ENCODE data around the gene WNT11.

Gene WNT11

GRCh38 chr11:76185931-76186401 lies 20.3 kb downstream of the WNT11 start:
- ChIA-PET POLR2A (no interaction called here), CTCF (no interaction called here)
- TF ChIP-seq TARDBP (IDR thresholded peaks at IDR 0.05) (no peak), CTBP1 (IDR thresholded peaks at IDR 0.05; ENCODE audit: borderline replicate concordance) (no peak), LEF1 (IDR thresholded peaks at IDR 0.05; ENCODE audit: borderline replicate concordance) (no peak), FOXM1 (IDR thresholded peaks at IDR 0.05; ENCODE audit: borderline replicate concordance) (no peak), PKNOX1 (IDR thresholded peaks at IDR 0.05) (no peak), HDGF (IDR thresholded peaks at IDR 0.05; ENCODE audit: borderline replicate concordance) (no peak), SUZ12 (IDR thresholded peaks at IDR 0.05) (no peak), NFRKB (IDR thresholded peaks at IDR 0.05) (no peak), ARNT (IDR thresholded peaks at IDR 0.05) (no peak), ZNF384 (IDR thresholded peaks at IDR 0.05) (no peak), FOXA1 (IDR thresholded peaks at IDR 0.05) (no peak), SP1 (IDR thresholded peaks at IDR 0.05) (no peak), ELF4 (IDR thresholded peaks at IDR 0.05) (no peak), FOXK2 (IDR thresholded peaks at IDR 0.05) (no peak), BHLHE40 (IDR thresholded peaks at IDR 0.05; ENCODE audit: borderline replicate concordance) (no peak), L3MBTL2 (conservative IDR thresholded peaks at IDR 0.05) (no peak)
- DNase-seq (ENCODE audit: extremely low spot score): no peak

DNA sequence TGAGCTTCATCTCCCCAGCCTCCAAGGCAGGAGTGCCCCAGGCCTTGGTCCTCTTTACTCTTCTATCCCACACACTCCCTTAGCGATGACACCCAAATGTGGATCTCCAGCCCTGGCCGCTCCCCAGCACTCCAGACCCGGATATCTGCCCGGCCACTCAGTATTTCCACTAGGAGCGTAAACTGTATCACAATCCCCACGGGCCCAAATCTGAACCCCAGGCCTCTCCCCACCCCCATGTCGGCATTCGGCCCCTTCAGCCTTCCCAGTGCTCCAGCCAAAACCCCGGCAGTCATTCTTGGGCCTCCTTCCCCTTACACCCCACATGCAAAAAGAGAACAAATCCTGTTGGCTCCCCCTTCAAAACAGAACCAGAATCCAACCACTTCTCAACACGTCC lies 20.8 kb downstream of the WNT11 start:
- CTCF ChIA-PET: no interaction called here
- POLR2A ChIA-PET: no interaction called here
- TF ChIP-seq L3MBTL2 (conservative IDR thresholded peaks at IDR 0.05) (no peak), PKNOX1 (IDR thresholded peaks at IDR 0.05) (no peak), NFRKB (IDR thresholded peaks at IDR 0.05) (no peak), HDGF (IDR thresholded peaks at IDR 0.05; ENCODE audit: borderline replicate concordance) (no peak), ELF4 (IDR thresholded peaks at IDR 0.05) (no peak), ZNF384 (IDR thresholded peaks at IDR 0.05) (no peak), FOXM1 (IDR thresholded peaks at IDR 0.05; ENCODE audit: borderline replicate concordance) (no peak), SP1 (IDR thresholded peaks at IDR 0.05) (no peak), SUZ12 (IDR thresholded peaks at IDR 0.05) (no peak), TARDBP (IDR thresholded peaks at IDR 0.05) (no peak), FOXK2 (IDR thresholded peaks at IDR 0.05) (no peak), CTBP1 (IDR thresholded peaks at IDR 0.05; ENCODE audit: borderline replicate concordance) (no peak), BHLHE40 (IDR thresholded peaks at IDR 0.05; ENCODE audit: borderline replicate concordance) (no peak), ARNT (IDR thresholded peaks at IDR 0.05) (no peak), FOXA1 (IDR thresholded peaks at IDR 0.05) (no peak), LEF1 (IDR thresholded peaks at IDR 0.05; ENCODE audit: borderline replicate concordance) (no peak)
- DNase-seq (ENCODE audit: extremely low spot score): no peak

- TF ChIP-seq ZNF384 (IDR thresholded peaks at IDR 0.05) (no peak), FOXK2 (IDR thresholded peaks at IDR 0.05) (no peak), LEF1 (IDR thresholded peaks at IDR 0.05; ENCODE audit: borderline replicate concordance) (no peak), SUZ12 (IDR thresholded peaks at IDR 0.05) (no peak)
- ChIA-PET POLR2A (no interaction called here), CTCF (no interaction called here)
- no peak for DNase-seq (ENCODE audit: extremely low spot score)
Observed at GRCh38 chr11:76184551-76184993, 21.7 kb downstream of the WNT11 start.

GRCh38 chr11:76181371-76181770 lies 24.9 kb downstream of the WNT11 start:
- TF ChIP-seq LEF1 (IDR thresholded peaks at IDR 0.05; ENCODE audit: borderline replicate concordance): no peak
- TF ChIP-seq ELF4 (IDR thresholded peaks at IDR 0.05): no peak
- no peak for TF ChIP-seq PKNOX1 (IDR thresholded peaks at IDR 0.05)
- TF ChIP-seq FOXA1 (IDR thresholded peaks at IDR 0.05): no peak
- TF ChIP-seq HDGF (IDR thresholded peaks at IDR 0.05; ENCODE audit: borderline replicate concordance): no peak
- TF ChIP-seq FOXK2 (IDR thresholded peaks at IDR 0.05): no peak
- no peak for TF ChIP-seq L3MBTL2 (conservative IDR thresholded peaks at IDR 0.05)
- no peak for TF ChIP-seq SUZ12 (IDR thresholded peaks at IDR 0.05)
- ChIA-PET CTCF (no interaction called here), POLR2A (no interaction called here)
- no peak for DNase-seq (ENCODE audit: extremely low spot score)

DNA sequence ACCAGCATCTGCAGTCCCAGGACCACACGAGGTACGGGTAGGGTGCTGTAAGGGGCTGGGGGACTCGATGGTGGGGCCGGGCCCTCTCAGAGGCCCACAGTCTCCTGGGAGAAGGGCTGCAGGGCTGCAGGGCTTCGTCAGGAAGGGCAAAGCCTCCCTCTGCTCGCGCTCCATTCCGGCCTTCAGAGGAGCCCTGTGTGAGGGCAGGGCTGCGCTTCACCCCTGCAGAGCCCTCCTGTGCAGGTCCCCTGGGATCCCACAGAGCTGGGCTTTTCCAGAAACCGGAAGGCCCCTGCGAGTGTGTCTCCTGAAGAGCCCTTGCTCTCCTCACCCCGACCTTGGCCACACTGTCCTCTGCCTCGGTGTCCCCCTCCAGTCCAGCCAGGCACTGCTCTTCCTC lies 27.2 kb downstream of the WNT11 start:
- TF ChIP-seq BHLHE40 (IDR thresholded peaks at IDR 0.05; ENCODE audit: borderline replicate concordance) (no peak), TARDBP (IDR thresholded peaks at IDR 0.05) (no peak), ELF4 (IDR thresholded peaks at IDR 0.05) (no peak), FOXM1 (IDR thresholded peaks at IDR 0.05; ENCODE audit: borderline replicate concordance) (no peak), PKNOX1 (IDR thresholded peaks at IDR 0.05) (no peak), SUZ12 (IDR thresholded peaks at IDR 0.05) (no peak), LEF1 (IDR thresholded peaks at IDR 0.05; ENCODE audit: borderline replicate concordance) (no peak), NFRKB (IDR thresholded peaks at IDR 0.05) (no peak), L3MBTL2 (conservative IDR thresholded peaks at IDR 0.05) (no peak), ARNT (IDR thresholded peaks at IDR 0.05) (no peak), HDGF (IDR thresholded peaks at IDR 0.05; ENCODE audit: borderline replicate concordance) (no peak), CTBP1 (IDR thresholded peaks at IDR 0.05; ENCODE audit: borderline replicate concordance) (no peak), ZNF384 (IDR thresholded peaks at IDR 0.05) (no peak), FOXA1 (IDR thresholded peaks at IDR 0.05) (no peak), FOXK2 (IDR thresholded peaks at IDR 0.05) (no peak), SP1 (IDR thresholded peaks at IDR 0.05) (no peak)
- DNase-seq (ENCODE audit: extremely low spot score): no peak
- ChIA-PET POLR2A (no interaction called here), CTCF (interaction anchor here (0.6 kb wide), 1 partner anchor 33 kb away, joined by 5 read pairs; no protein-coding TSS in a partner anchor)

DNA sequence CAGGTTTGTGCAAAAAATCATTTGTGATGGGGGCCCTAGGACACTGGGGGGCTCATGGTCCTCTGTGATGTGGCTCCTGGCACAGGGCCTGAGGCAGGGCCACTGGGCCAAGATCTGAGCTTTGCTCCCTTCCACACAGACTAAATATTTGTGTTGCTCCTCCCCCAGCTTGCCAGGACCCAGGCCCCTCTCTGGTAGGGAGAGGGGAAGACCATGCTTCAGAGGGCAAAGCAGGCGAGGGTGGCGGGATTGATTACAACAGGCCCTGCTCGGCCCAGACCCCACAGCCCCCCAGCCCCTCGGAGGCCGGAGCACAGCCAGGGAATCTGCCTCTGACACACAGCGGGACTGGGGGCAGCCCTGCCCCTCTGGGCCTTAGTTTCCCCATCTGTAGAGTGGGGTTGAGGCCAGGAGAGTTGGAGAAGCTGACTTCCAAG lies 29.0 kb downstream of the WNT11 start:
- POLR2A ChIA-PET: no interaction called here
- CTCF ChIA-PET: no interaction called here
- no peak for TF ChIP-seq LEF1 (IDR thresholded peaks at IDR 0.05; ENCODE audit: borderline replicate concordance)
- no peak for TF ChIP-seq FOXK2 (IDR thresholded peaks at IDR 0.05)
- no peak for TF ChIP-seq ARNT (IDR thresholded peaks at IDR 0.05)
- DNase-seq (ENCODE audit: extremely low spot score): no peak

Data from HEK293T (cell line).